GM11168 (cell line): ENCODE data around the gene ADGRD1.

Source experiments
- in situ Hi-C: fragments of 300-500 bp; cut with MboI; formaldehyde crosslinking; loops from one replicate; pipeline ENCODE4 v1.12.0; 2022; ENCODE audit warnings: low sequenced_read_pairs; ENCODE audit not compliant: unreplicated experiment

ADGRD1 gene

DNA sequence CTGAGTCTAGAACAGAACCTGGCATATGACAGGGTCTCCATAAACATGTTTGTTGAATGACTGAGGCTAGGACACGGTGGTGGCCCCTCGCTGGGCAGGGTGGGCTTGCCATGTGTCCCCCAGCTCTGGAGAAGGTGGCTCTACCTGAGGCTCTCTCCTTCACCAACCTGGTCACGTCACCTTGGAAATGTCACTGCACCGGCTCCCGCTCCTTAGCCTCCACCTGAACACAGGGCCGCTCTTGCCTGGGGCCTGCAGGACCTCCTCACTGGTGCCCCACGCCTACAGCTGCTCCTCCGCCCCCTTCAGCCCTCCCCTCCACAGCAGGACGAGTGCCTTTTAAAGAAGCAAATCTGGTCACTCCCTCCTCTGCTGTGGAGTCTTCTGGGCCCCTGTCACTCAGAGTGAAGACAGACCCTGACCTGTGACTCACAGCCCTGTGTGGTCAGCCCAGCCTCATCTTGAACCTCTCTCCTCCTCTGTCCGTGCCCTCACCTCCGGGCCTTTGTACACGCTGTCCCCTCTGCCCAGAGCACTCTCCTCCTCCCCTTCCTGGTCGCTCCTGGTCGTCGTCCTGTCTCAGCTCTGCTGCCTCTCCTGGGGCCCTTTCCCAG, 81.0 kb downstream of the ADGRD1 start:
- in situ Hi-C loops, result no loop called here

DNA sequence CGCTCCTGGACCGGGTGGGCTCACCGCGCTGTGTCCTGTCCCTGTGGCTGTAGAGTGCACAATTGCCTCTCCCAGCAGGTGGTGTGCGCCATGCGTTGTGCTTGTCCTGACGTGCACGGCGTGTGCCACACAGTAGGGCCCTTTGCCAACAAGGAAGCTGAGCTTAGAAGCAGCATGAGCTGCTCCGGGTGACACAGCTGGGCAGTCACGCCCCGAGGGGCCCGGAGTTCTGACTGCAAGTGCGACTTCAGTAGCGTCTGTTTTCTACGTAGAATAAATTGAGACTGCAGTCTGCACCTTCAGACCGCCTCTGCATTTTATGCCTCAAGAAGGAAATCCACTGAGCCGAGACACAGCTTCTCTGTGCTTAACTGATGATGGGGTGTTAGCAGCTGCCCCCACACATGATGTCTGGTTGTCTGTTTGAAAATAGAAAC, 81.6 kb downstream of the ADGRD1 start:
- in situ Hi-C loops, result no loop called here

DNA sequence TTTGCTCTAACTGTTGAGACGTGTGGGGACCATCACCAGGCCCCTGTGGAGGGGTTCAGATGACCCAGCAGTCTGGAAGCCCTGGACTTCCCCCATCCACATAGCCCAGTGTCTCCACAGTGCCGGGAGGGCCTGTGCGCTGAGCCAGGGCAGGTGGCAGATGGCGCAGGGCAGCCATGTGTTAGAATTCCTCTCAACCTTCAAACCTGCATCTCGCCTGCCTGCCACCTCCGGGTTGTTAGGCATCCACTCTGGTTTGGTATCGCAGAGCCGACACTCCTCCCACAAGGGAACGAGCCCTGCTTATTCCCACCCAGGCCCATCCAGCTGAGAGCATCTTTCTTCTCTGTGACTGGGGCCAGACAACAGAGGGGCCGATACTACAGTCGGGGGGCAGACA, 84.5 kb downstream of the ADGRD1 start:
- in situ Hi-C loops, result no loop called here

DNA sequence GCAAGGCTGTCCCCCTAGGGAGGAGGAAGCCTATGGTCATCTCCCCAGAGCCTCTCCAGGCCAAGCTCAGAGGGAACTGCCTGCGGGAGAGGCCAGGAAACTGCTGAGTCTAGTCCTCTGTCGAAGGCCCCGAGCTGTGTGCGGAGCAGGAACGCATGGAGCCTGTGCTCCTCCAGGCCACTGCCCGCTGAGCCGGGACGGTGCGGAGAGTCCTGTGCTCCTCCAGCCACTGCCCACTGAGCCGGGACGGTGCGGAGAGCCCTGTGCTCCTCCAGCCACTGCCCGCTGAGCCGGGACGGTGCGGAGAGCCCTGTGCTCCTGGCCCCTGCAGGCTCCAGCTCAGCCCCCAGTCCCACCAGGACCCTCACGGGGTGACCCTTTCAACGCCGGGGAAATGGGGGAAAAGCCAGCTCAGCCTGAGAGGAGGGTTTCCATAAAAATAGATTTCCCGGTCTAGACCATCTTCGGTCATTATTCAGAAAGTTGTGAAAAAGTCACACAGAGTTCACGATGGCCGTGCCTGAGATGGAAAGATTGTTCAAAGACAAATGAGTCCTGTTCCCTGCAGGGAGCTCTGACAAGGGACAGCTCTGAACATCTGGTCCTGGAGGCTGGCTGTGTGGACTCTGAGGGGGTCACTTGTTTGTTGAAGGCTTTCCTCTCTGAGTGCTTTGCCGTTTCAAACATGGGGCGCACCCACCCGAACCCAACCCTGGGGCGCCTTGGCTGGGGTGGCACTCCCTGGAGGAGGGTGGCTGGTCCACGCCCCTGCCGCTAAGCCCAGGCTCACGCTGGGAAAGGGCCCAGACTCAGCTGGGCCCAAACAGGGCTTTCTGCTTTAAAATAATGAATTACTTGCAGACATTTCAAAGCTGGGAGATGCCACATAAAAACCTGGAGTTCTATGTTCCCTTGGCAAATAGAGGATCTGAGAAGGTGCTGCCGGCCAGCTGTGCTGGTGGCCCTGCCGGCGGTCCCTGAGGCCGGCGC, 85.5 kb downstream of the ADGRD1 start:
- in situ Hi-C loops, result no loop called here

DNA sequence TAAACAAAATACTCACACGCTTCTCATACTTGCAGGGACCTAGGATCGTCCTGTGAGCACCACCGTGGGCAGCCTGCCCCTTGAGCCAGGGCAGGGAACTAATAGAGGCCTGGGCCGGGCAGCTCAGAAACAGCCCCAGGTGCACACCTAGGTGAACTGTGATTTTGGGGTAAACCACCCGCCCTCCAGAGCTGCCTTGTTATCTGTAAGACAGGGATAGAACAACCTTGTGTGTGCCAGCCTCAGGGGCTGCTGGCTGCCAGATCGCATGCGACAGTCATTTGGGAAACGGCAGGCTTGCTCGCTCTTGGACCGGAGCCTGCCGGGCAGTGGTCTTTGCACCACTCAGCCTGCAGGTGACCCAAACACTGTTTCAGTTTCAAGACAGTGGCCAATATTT, 86.8 kb downstream of the ADGRD1 start:
- in situ Hi-C loops, result no loop called here

DNA sequence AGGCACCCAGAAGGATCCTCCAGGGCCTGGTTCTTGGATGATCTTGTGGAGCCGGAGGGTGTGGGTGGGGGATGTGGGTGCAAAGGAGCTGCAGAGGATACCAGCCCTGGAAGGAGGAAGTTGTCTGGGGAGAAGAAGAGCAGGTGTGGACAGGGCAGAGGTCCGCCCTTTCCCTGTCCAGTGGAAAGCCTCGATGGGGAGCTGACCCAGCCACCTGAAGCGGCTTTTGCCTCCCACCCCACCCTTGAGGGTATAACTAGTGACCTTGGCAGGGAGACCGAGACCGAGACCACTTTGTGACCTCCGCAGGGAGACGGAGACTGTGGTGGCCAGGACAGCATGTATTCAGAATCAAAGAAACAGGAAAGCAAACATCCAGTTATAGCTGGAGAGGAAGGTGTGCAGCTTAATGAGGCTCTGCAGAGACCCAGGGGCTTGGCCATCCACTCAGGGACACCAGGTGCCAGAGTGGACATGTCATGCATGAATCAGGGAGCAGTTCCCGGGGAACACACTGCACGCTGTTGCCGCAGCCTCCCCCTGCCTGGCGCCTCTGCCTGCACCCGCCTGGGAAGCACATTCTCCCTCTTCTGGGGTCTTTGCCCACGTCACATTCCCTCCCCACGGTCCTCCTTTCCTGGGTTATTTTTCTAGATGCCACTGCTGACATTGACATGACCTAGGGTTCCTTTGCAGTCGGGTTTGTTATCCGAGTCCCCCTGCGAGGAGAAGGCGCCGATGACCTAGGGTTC, 87.7 kb downstream of the ADGRD1 start:
- in situ Hi-C loops, result no loop called here

DNA sequence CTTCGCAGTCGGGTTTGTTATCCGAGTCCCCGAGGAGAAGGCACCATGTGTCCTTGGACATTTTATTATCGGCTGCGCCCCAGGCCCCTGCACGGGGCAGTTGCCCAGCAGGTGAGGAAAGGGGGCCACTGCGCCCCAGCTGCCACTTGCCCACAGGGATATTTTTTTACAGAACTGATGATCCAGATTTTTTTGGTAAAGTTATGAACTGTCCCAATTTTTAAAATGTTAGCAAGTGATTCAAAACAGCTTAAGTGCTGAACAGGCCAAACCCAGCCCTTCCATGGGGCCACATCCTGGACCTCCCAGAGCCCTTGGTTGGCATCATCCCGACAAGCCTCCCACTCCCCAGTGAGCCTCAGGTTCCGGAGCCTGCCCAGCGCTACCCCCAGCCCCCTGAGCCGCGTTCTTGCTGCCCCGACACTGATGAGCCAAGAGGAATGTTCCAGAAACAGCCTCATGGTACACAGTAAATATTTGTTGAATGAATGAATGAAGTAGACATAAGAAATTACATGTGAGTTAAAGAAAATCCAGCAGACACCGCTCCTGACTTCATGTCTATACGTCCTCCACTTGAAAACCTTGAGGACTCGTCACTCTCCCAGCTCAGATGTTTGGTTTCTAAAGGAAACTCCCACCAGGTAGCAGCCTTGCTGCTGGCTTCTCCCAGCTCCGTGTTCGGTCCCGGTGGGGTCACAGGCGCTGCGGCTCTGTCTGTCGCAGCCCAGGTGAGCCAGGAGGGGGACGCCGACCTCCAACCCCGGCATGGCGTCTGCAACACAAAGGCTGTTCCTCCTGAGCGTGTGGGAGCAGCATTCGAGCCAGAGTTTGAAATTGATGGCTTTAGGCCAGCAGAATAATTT, 88.5 kb downstream of the ADGRD1 start:
- in situ Hi-C loops, result no loop called here

DNA sequence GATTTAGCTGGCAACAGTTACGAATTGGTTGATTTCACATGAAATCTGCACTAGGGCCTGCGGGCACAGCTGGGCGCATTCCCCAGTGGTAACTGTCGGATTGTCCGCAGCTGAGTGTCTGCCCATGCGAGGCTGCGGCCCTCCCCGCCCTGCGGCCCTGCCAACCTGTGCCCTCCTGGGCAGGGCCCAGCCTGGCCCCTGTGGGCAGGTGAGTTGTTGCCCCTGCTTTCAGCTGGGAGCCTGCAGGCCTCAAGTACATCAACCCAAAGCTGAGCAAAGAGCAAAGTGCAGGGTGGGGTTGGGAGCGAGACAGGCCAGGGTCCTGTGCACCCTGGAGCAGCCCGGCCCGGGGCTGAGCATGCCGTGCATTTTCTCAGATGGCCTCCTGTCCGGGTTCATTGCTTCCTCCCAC, 89.1 kb downstream of the ADGRD1 start:
- in situ Hi-C loops, result no loop called here

DNA sequence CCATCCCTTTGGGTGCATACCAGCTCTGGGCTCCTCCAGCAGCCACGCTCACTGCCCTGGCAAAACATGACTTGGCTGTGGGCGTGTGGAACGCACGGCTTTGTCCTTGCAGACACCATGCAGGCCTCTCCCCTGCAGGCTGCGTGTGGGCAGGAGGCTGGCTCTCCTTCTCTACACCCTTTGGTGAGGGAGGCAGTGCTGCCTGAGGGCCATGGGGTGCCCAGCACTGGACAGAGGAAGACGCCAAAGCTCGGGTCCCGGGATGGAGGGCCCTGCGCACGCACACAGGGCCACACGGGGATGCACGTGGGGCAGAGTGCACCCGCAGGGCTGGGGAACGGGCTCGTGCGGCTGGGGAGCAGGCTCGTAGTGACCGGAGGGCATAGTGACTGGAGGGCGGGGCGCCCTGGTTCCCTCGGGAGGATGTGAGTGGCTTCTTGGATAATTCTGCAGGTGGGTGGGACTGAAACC, 89.7 kb downstream of the ADGRD1 start:
- in situ Hi-C loops, result no loop called here

DNA sequence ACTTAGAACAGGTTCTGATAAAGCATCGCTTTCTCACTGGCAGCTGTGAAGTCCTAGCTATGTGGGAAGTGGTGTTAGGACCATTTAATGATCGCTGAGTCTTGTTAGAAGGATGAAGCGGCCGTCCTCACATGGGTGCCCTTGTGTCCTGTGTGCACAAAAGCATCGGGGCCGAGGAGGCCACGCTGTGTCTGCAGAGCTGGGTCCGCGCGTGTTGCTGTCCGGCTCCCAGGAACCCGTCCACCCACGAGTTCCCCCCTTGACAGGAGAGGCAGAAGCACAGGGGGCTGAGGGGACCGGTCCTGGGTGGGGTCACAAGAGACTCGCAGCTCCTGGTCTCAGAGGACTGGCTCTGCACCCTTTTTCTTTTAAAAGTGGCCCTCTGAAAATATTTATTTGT, 90.4 kb downstream of the ADGRD1 start:
- in situ Hi-C loops, result no loop called here

DNA sequence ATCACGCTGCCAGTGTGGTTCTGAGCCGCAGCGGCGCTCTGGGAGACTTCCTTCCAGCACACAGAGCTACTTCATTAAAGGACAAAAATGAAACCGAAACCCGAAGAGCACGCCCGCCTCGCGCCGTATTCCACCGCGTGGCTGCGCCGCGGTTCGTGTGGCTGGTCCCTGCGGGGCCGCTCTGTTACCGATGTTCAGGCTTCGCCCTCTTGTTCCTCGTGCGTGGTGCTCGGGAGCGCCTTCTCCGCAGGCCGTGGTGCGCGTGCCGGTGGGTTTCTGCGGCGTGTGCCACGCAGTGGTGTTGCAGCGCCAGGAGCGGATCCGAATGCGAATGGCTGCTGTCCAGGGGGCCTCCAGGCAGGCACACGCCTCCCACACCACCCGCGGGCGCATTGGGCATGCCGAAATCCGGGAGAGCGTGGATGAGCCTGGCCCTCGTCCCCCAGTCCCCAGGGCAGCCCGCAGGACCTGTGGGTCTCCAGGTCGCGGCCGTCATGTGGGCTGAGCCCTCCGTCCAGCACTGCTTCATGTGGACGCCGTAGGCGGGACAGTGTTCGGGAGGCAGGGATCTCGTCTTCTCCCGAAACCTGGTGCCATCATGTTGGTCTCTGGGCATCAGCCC, 91.2 kb downstream of the ADGRD1 start:
- in situ Hi-C loops, result no loop called here

DNA sequence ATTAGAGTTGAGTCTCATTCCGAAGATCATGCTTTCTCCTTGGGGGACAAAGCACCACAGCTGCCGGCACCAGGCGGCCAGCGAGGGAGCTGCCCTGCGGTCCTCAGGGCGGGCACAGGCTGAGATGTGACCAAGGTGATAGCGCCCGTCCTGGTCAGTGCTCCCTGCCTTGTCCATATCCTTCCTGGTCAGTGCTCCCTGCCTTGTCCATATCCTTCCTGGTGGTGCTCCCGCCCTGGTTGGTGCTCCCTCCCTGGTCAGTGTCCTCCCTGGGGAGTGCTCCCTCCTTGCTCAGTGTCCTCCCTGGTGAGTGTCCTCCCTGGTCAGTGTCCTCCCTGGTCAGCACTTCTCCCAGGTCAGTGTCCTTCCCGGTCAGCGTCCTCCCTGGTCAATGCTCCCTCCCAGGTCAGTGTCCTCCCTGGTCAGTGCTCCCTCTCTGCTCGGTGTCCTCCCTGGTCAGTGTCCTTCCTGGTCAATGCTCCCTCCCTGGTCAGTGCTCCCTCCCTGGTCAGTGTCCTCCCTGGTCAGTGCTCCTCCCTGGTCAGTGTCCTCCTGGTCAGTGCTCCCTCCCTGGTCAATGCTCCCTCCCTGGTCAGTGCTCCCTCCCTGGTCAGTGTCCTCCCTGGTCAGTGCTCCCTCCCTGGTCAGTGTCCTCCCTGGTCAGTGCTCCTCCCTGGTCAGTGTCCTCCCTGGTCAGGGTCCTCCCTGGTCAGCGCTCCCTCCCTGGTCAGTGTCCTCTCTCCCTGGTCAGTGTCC, 92.2 kb downstream of the ADGRD1 start:
- in situ Hi-C loops, result no loop called here

DNA sequence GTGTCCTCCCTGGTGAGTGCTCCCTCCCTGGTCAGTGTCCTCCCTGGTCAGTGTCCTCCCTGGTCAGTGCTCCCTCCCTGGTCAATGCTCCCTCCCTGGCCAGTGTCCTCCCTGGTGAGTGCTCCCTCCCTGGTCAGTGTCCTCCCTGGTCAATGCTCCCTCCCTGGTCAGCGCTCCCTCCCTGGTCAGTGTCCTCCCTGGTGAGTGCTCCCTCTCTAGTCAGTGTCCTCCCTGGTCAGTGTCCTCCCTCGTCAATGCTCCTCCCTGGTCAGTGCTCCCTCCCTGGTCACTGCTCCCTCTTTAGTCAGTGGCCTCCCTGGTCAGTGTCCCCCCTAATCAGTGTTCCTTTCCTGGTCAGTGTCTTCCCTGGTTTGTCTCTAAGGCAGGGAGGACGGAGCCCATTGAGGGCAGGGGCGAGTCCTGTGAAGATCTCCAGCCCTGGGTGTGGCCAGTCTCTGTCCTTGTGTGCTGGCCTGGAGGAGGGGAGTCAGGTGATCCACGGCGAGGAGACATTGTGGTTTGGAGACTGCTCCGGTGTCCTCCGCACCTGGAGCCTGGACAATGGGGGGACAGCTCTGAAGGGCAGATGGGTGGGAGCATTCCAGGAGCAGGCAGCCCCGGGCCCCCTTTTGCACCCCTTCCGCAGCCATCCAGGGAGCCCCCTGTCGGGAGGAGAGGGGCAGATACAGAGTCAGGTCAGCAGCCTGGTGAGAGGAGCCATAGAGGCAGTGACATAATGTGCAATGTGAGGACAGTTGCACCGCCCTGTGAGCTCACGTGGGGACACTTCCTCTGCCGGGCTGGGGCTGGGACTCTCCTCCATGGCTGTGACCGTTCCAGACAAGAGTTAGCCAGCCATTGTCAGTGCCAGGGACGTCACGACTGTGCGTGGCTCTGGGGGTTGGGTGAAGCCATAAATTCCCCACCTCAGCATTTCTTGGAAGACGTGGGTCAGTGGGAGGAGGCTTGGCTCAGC, 93.4 kb downstream of the ADGRD1 start:
- in situ Hi-C loops, result no loop called here

DNA sequence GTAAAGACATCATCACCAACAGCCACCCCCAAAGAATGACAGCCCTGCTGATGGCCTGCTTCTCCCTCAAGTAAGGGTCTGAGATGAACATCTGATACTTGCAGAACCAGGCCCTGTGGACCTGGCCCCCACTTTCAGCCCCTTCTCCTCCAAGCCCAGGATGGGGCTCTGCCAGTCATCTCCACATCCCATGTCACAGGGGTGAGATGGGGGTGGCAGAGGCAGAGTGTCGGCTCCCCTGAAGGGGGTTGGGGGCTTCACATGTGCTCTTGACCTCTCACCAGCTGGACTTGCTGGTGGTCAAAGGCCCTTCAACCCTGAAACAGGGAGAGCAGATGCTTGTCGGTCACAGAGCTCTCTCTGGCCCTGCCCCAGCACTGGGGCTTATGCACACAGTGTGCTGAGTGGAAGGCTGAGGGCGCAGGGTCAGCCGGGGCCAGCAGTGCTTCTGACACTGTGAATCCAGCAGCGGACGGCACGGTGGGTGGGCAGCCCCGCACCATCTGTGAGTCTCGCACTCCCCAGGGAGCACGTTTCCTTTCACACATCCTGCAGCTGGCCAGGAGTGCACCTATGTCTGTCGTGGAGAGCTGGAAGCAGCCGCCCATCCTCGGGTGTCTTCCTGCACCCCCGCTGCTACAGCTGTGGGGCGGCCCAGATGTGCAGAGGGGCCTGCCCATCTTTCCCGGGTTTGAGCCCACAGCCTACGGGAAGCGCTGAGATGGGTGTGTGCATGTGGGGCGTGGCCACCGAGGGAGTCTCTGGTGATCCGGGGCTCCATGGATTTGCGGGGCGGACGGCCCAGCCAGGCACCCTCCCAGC, 94.3 kb downstream of the ADGRD1 start:
- in situ Hi-C loops, result no loop called here

DNA sequence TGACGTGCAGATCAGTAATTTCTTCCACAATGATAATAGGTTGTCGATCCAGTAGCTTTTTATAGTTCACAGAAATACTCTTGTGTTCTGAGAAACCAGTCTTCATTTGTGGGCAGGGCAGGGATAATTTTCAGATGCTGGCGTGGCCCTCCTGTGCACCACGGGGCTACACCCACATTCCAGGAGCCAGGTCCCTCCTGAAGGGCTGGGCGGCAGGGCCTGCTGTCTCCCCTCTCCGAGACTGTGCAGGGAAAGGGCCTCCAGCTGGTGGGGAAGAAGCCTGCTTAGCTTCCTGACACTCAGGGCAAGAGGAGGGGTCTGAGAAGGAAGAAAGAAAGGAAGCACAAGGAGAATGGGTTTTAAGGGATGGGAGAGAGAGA, 94.9 kb downstream of the ADGRD1 start:
- in situ Hi-C loops, result no loop called here

DNA sequence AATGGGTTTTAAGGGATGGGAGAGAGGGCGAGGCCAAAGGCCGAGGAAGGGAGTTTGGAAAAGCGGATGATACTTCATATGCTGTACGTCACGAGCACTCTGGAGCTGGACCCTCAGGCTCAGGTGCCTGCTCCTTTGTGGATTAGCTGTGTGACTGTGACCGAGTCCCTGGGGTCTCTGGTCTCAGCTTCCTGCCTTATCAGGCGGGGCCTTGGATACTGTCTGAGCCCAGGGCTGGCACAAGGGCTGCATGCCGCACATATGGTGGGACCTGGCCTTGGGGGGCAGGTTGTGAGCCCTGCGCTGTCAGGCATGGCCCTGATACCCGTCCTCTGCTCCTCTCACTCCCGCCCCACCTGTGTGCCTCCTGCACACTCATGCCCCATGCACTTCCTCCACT, 95.3 kb downstream of the ADGRD1 start:
- in situ Hi-C loops, result no loop called here
